ENCODE measurements around the gene SIRT7. TPM values are rescaled to one million over a fixed set of nuclear protein-coding genes. Genes with fewer than 3 reads are reported as not detected.
A peak's percentile ranks its signal among the peaks of the same experiment; 100 is the strongest.

SIRT7 gene
- total and polyA plus RNA-seq, 2 experiments from 2014 or later = 16.7 to 26.7 TPM

DNA sequence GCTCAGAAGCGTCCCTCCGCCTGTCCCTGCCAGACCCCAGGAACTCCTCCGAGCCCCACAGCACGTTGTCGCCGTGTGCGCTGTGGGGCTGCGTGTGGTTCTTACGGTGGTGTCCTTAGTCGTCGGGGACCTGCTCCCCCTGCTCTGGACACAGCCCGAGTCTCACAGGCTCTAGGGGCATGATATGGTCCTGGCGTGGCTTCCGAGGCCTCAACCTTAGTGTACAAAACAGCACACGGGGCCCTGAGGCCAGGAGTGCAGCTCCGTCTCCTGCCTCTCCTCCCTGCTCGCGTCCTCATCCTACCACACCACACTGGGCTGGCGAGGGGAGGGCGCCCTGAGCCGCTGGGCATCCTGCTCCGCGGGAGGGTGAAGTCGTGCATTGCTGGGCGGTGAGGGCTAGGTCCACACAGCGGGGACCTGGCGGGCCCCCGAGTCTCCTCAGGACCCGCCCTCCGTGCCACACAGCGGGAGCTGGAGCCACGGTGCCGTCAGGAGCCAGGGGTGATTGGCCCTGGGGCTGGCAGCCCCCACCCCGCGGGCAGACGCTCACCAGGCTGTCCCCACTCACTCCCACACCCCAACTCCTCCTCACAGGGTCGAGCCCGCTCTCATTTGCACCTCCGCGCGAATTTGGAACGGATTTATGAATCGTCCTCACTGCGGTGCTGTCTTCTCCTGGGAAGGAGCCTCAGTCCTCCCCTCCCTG lies 10.7 kb upstream of the SIRT7 start:
- TF ChIP-seq, protein P1, sequence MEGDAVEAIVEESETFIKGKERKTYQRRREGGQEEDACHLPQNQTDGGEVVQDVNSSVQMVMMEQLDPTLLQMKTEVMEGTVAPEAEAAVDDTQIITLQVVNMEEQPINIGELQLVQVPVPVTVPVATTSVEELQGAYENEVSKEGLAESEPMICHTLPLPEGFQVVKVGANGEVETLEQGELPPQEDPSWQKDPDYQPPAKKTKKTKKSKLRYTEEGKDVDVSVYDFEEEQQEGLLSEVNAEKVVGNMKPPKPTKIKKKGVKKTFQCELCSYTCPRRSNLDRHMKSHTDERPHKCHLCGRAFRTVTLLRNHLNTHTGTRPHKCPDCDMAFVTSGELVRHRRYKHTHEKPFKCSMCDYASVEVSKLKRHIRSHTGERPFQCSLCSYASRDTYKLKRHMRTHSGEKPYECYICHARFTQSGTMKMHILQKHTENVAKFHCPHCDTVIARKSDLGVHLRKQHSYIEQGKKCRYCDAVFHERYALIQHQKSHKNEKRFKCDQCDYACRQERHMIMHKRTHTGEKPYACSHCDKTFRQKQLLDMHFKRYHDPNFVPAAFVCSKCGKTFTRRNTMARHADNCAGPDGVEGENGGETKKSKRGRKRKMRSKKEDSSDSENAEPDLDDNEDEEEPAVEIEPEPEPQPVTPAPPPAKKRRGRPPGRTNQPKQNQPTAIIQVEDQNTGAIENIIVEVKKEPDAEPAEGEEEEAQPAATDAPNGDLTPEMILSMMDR (IDR thresholded peaks at IDR 0.05; ENCODE audit: low read depth, low read length) = no peak
- H3K27ac ChIP-seq = peak overlapping the region; percentile 47
- no peaks in the 10 kb centered on the region for H3K9me3 ChIP-seq (ENCODE audit: low read depth)
- H3K4me3 ChIP-seq = peak overlapping the region; percentile 37
- peaks cover 17% of the 10 kb centered on the region for H3K4me1 ChIP-seq (ENCODE audit: low read depth)
- H3K36me3 ChIP-seq = no peaks in the 10 kb centered on the region
- DNase-seq (ENCODE audit: low read depth in 1 of 2, low spot score in 1 of 2) = no peak
- no peaks in the 10 kb centered on the region for H3K27me3 ChIP-seq

DNA sequence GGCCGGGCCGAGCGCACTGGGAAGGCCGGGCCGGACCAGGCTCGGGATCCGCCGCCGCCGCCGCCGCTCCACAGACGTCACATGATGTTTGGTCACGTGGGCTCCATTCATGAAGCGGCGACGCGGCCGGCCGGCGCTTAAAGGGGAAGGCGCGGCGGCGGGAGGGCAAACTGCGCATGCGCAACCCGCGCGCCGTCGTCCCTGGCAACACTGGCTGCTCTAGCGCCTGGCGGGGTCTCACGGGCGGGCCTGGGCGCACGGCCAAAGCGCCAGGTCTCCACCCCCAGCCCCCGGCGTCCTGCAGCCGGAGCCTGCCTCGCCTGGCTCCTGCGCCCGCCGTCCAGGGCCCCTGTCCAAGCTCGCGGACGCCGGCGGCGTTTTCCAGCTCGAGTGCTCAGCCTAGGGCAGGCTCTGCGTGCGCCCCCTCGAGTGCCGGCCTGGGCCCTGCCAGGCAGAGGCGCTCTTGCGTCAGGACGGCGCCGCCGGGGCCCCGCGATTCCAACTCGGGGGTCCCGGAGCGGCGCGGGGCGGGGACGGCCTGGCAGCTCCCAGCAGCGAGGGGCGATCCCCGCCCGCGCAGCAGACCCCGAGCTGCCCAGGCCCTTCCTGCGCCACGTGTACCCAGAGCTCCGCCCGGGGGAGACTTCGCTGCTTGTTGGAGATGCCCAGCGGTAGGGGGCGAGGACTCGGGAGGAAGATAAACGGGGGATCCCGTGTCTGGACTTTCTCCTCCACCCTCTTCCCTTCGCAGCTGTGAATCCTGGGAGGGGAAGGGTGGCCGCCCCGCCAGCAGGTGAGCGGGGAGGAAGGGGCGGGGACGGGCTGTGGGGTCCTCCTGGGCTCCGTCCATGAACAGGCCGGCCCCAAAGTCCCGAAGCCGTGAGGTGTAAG lies 9.9 kb upstream of the SIRT7 start, which contains the start of gene MAFG:
Gene MAFG (minus strand): TSS at position 83 of the 891 bp plus-strand sequence. CDS start 4,550 bp downstream, outside the sequence.
- H3K9me3 ChIP-seq (ENCODE audit: low read depth) = no peaks in the 10 kb centered on the region
- no peaks in the 10 kb centered on the region for H3K27me3 ChIP-seq
- H3K4me3 ChIP-seq = peak within 1 kb of the TSS; percentile 94
- H3K4me1 ChIP-seq (ENCODE audit: low read depth) = peaks cover 21% of the 10 kb centered on the region
- H3K27ac ChIP-seq = peak within 1 kb of the TSS; percentile 99
- DNase-seq (ENCODE audit: low read depth in 1 of 2, low spot score in 1 of 2) = peak; percentile 97 to 98
- TF ChIP-seq, protein P1 (IDR thresholded peaks at IDR 0.05; ENCODE audit: low read depth, low read length) = peak; percentile 43
- no peaks in the 10 kb centered on the region for H3K36me3 ChIP-seq

DNA sequence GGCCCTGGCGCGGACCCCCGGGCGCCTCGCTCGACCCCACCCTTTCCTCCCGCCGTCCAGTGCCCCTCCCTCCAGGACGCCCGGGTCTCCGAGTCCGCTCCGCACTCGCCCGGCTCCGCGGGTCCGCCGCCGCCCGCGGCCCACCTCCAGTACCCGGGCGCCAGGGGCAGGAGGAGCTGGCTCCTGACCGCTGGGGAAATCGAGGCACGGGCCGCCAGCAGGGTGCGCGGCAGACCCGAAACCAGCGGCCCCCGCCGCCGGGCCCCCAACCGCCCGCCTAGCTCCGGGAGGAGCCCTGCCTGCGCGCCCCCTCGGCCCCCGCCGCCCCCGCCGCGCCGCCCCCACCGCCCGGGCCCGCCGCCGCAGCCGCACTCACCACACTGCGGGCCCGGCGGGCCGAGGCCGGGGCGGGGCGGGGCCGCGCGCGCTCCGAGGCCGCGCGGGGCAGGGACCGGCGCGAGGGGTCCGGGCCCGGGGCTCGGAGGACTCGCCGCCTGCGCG lies 9.2 kb upstream of the SIRT7 start:
- Histone ChIP-seq H3K4me3 (peak overlapping the region; percentile 94), H3K9me3 (ENCODE audit: low read depth) (no peaks in the 10 kb centered on the region)

DNA sequence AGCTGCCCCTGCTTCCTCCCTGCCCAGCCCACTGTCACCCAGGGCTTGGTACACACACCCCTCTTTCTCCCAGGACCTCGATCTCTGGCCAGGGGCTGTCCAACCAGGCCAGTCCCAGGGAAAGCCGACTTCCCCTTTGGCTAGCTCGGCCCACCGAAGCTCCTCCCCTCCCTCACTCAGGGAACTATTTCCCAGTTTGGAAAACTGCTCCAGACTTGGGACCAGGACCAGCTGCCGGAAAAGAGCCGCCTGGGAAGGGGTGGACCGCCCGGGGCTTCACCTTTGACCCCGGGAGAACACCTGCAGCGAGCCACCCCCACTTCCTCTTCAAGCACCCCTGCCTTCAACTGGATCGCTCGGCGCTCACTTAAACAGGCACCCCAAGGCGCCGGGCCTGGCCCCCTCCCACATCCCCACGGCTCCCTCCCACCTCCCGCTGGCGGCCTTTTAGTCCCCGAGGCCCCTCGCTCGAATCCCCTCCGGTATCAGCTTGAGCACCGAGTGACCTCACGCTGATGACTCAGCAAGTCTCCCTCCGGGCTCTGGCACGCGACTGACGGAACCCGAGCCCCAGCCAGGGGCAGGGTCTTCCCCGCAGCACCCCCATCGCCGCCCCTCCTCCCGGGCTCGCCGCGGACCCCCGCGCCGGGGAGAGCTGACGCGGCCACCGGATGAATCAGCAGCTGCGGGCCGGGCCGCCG lies 8.6 kb upstream of the SIRT7 start:
- peaks cover 25% of the 10 kb centered on the region for H3K4me1 ChIP-seq (ENCODE audit: low read depth)
- H3K36me3 ChIP-seq = peaks cover 7% of the 10 kb centered on the region
- DNase-seq (ENCODE audit: low read depth in 1 of 2, low spot score in 1 of 2) = peak; percentile 82 to 84
- peak overlapping the region; percentile 94 for H3K4me3 ChIP-seq
- no peaks in the 10 kb centered on the region for H3K9me3 ChIP-seq (ENCODE audit: low read depth)
- H3K27me3 ChIP-seq = no peaks in the 10 kb centered on the region
- peak overlapping the region; percentile 99 for H3K27ac ChIP-seq
- TF ChIP-seq, protein P1 (IDR thresholded peaks at IDR 0.05; ENCODE audit: low read depth, low read length) = no peak

More for the DNA sequence above, 9.2 kb upstream of the SIRT7 start:
- Histone ChIP-seq H3K4me1 (ENCODE audit: low read depth) (peaks cover 25% of the 10 kb centered on the region), H3K27me3 (no peaks in the 10 kb centered on the region), H3K36me3 (peaks cover 2% of the 10 kb centered on the region), H3K27ac (peak overlapping the region; percentile 99)
- peak in 1 of 2 donors; percentile 29 for DNase-seq (ENCODE audit: low read depth in 1 of 2, low spot score in 1 of 2)
- TF ChIP-seq, protein P1 (IDR thresholded peaks at IDR 0.05; ENCODE audit: low read depth, low read length) = no peak

DNA sequence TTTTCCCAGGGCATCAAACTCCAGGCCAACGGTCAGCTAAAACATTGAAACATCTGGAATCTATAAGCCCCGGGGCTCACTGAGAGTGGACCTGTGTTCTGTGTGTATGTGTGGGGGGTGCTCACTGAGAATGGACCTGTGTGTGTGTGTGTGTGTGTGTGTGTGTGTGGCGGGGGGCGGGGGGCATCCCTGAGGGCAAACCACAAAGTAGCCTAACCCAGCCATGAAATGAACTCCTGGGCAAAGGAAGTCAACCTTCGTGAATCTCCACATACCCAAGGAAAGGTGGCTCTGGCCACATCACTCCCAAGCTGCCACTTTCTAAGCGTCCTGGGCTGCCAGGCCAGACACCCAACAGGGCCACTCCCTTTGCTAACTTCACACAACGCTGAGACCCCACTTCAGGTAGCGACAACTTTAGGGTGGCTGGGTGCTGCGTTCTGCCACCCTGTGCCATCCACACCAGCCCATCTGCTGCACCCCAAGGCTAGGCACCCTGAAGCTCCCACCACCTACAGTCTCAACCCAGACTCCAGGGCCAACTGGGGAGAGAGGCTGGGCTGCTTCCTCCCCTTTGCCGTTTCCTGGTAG lies 8.0 kb upstream of the SIRT7 start:
- no peaks in the 10 kb centered on the region for H3K9me3 ChIP-seq (ENCODE audit: low read depth)
- H3K4me1 ChIP-seq (ENCODE audit: low read depth) = peaks cover 25% of the 10 kb centered on the region
- no peak for DNase-seq (ENCODE audit: low read depth in 1 of 2, low spot score in 1 of 2)
- TF ChIP-seq, protein P1 (IDR thresholded peaks at IDR 0.05; ENCODE audit: low read depth, low read length) = no peak
- H3K36me3 ChIP-seq = peaks cover 7% of the 10 kb centered on the region
- peak overlapping the region; percentile 99 for H3K27ac ChIP-seq
- peak overlapping the region; percentile 94 for H3K4me3 ChIP-seq
- H3K27me3 ChIP-seq = no peaks in the 10 kb centered on the region
